ENCODE data around the gene EHMT1. TPM values are rescaled to one million over a fixed set of nuclear protein-coding genes. Genes with fewer than 3 reads are reported as not detected.

The EHMT1 gene
- total and polyA plus RNA-seq, 2 of the 8 experiments (the other 6 are each of a cell fraction or from before 2014, with no cell fraction given), result 95.7 to 163 TPM

GRCh38 chr9:137709411-137710101 lies 90.8 kb downstream of the EHMT1 start (continued):
- TF ChIP-seq JUN (IDR thresholded peaks at IDR 0.05; ENCODE audit: low read depth, low read length) (no peak), CTCF (IDR thresholded peaks at IDR 0.05; ENCODE audit: control extremely low read depth in 1 of 3, insufficient read depth in 1 of 3, low read depth in 1 of 3, low read length in 3 of 3) (no peak), BACH1 (IDR thresholded peaks at IDR 0.05; ENCODE audit: low read length) (no peak)
- TF ChIP-seq, protein P1, sequence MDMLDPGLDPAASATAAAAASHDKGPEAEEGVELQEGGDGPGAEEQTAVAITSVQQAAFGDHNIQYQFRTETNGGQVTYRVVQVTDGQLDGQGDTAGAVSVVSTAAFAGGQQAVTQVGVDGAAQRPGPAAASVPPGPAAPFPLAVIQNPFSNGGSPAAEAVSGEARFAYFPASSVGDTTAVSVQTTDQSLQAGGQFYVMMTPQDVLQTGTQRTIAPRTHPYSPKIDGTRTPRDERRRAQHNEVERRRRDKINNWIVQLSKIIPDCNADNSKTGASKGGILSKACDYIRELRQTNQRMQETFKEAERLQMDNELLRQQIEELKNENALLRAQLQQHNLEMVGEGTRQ (IDR thresholded peaks at IDR 0.05; ENCODE audit: low read length), result no peak

All from H1 (cell line).